Measurements from ENCODE around the gene SYNRG.
"Not testable (repeated sequence)": the region's sequence is repeated elsewhere in the genome, so short reads cannot be mapped to it uniquely, and the experiment has no call there.

The SYNRG gene

GRCh38 chr17:37517881-37518280 is 91.3 kb downstream of the SYNRG start:
- Histone ChIP-seq H3K4me2 (no peak overlapping the region), H3K36me3 (ENCODE audit: insufficient read depth) (no peaks in the 10 kb centered on the region), H3K9ac (no peak overlapping the region), H3K4me3 (IDR thresholded peaks at IDR 0.05; ENCODE audit: insufficient read depth, low read depth, low read length) (no peak overlapping the region), H3K79me2 (ENCODE audit: insufficient read depth, low read depth) (no peaks in the 10 kb centered on the region), H3K4me1 (ENCODE audit: low read depth, poor library complexity, severe bottlenecking) (peaks cover 3% of the 10 kb centered on the region), H2AFZ (ENCODE audit: low read depth) (no peak overlapping the region), H3K27me3 (ENCODE audit: insufficient read depth, low read depth) (no peaks in the 10 kb centered on the region), H3K27ac (no peak overlapping the region), H4K20me1 (ENCODE audit: insufficient read depth) (no peaks in the 10 kb centered on the region)
- no peak for TF ChIP-seq CTCF (conservative IDR thresholded peaks at IDR 0.05; ENCODE audit: low read depth, low read length)

DNA sequence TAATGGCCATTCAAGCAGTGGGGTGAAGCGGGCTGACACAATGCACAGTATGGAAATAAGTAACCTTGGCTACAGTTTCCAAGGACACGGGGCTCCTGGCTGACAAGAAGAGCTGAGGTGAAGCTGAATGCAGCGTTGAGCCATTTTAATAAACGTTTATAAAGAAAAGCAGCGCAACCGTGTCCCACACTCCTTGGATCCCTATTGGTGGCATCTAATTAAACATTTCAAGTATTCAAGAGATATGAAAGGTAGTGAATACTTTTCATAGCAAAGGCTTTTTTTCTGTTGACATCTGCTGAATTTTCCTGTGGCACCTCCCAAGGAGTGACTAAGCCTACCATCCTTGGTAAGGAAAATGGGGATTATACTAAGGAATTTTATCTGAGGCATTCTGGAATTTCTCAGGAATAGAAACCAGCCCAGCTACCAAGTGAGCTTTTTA is 93.1 kb downstream of the SYNRG start:
- H2AFZ ChIP-seq (ENCODE audit: low read depth), result no peak overlapping the region
- H3K9ac ChIP-seq, result no peak overlapping the region
- H3K4me1 ChIP-seq (ENCODE audit: low read depth, poor library complexity, severe bottlenecking), result peaks cover 3% of the 10 kb centered on the region
- no peaks in the 10 kb centered on the region for H3K36me3 ChIP-seq (ENCODE audit: insufficient read depth)
- no peak overlapping the region for H3K27ac ChIP-seq
- no peaks in the 10 kb centered on the region for H3K27me3 ChIP-seq (ENCODE audit: insufficient read depth, low read depth)
- no peak for TF ChIP-seq CTCF (conservative IDR thresholded peaks at IDR 0.05; ENCODE audit: low read depth, low read length)
- no peak overlapping the region for H3K4me3 ChIP-seq (IDR thresholded peaks at IDR 0.05; ENCODE audit: insufficient read depth, low read depth, low read length)
- no peaks in the 10 kb centered on the region for H4K20me1 ChIP-seq (ENCODE audit: insufficient read depth)
- H3K4me2 ChIP-seq, result no peak overlapping the region
- peaks cover 3% of the 10 kb centered on the region; the same call in 1 of the 2 replicates for H3K79me2 ChIP-seq (ENCODE audit: insufficient read depth, low read depth)

- no peak overlapping the region for H3K4me2 ChIP-seq
- H4K20me1 ChIP-seq (ENCODE audit: insufficient read depth), result no peaks in the 10 kb centered on the region
- H3K79me2 ChIP-seq (ENCODE audit: insufficient read depth, low read depth), result peaks cover 3% of the 10 kb centered on the region; the same call in 1 of the 2 replicates
- H2AFZ ChIP-seq (ENCODE audit: low read depth), result no peak overlapping the region
- H3K36me3 ChIP-seq (ENCODE audit: insufficient read depth), result no peaks in the 10 kb centered on the region
- H3K27me3 ChIP-seq (ENCODE audit: insufficient read depth, low read depth), result no peaks in the 10 kb centered on the region
- H3K4me1 ChIP-seq (ENCODE audit: low read depth, poor library complexity, severe bottlenecking), result no peaks in the 10 kb centered on the region
- no peak overlapping the region for H3K27ac ChIP-seq
- no peak for TF ChIP-seq CTCF (conservative IDR thresholded peaks at IDR 0.05; ENCODE audit: low read depth, low read length)
- no peak overlapping the region for H3K9ac ChIP-seq
- H3K4me3 ChIP-seq (IDR thresholded peaks at IDR 0.05; ENCODE audit: insufficient read depth, low read depth, low read length), result no peak overlapping the region
Measured at GRCh38 chr17:37513711-37514110, 95.5 kb downstream of the SYNRG start.

GRCh38 chr17:37512442-37513068 is 96.7 kb downstream of the SYNRG start:
- Histone ChIP-seq H3K79me2 (ENCODE audit: insufficient read depth, low read depth) (peaks cover 3% of the 10 kb centered on the region; the same call in 1 of the 2 replicates), H3K27me3 (ENCODE audit: insufficient read depth, low read depth) (no peaks in the 10 kb centered on the region), H3K9ac (no peak overlapping the region), H3K4me1 (ENCODE audit: low read depth, poor library complexity, severe bottlenecking) (no peaks in the 10 kb centered on the region), H3K36me3 (ENCODE audit: insufficient read depth) (no peaks in the 10 kb centered on the region), H2AFZ (ENCODE audit: low read depth) (no peak overlapping the region), H3K27ac (no peak overlapping the region), H3K4me2 (no peak overlapping the region), H4K20me1 (ENCODE audit: insufficient read depth) (no peaks in the 10 kb centered on the region), H3K4me3 (IDR thresholded peaks at IDR 0.05; ENCODE audit: insufficient read depth, low read depth, low read length) (no peak overlapping the region)
- no peak for TF ChIP-seq CTCF (conservative IDR thresholded peaks at IDR 0.05; ENCODE audit: low read depth, low read length)

GRCh38 chr17:37511642-37512041 is 97.6 kb downstream of the SYNRG start:
- H3K9ac ChIP-seq; H4K20me1 ChIP-seq (ENCODE audit: insufficient read depth); H3K4me1 ChIP-seq (ENCODE audit: low read depth, poor library complexity, severe bottlenecking); H3K27me3 ChIP-seq (ENCODE audit: insufficient read depth, low read depth); H3K27ac ChIP-seq; H2AFZ ChIP-seq (ENCODE audit: low read depth); H3K36me3 ChIP-seq (ENCODE audit: insufficient read depth); H3K4me3 ChIP-seq (IDR thresholded peaks at IDR 0.05; ENCODE audit: insufficient read depth, low read depth, low read length); H3K4me2 ChIP-seq; H3K79me2 ChIP-seq (ENCODE audit: insufficient read depth, low read depth): not testable (repeated sequence)

Data from KMS-11 (cell line).